GM12892 (cell line): Measurements from ENCODE around the gene MAML3.

Source experiments
- POLR2A ChIP-seq: IDR thresholded peaks from 2 replicates; pipeline ENCODE4 v1.6.1; 2011; ENCODE audit warnings: low read depth, low read length, control low read depth
- POLR2AphosphoS5 ChIP-seq: IDR thresholded peaks from 2 replicates; pipeline ENCODE4 v1.6.1; 2011; ENCODE audit warnings: low read depth, low read length, control low read depth

GRCh38 chr4:140141210-140141835 lies 12.7 kb downstream of the MAML3 start:
- TF ChIP-seq POLR2A (no peak), POLR2AphosphoS5 (no peak)
